AG04449 (cell line): ENCODE measurements around the gene B4GALNT3.
A peak's percentile ranks its signal among the peaks of the same experiment; 100 is the strongest.

Source experiments
- CTCF ChIA-PET: fragments of 350-600 bp; formaldehyde crosslinking; extraction: SDS; loops from one replicate; lab custom pipeline; 2021; ENCODE audit warnings: antibody characterized with exemption; lab: Yijun Ruan, JAX
- POLR2A ChIA-PET: fragments of 400-600, 350-600 bp; formaldehyde crosslinking; extraction: SDS; loops from one replicate; lab custom pipeline; 2020; ENCODE audit warnings: antibody characterized with exemption, inconsistent platforms; lab: Yijun Ruan, JAX
- DNase-seq: peaks from one replicate; pipeline ENCODE4 v3.0.0-alpha.2; 2010; ENCODE audit warnings: low read depth, low spot score
- H3K4me3 ChIP-seq: 2 replicates; pipeline ENCODE4 v1.5.1; 2011; ENCODE audit warnings: low read depth, mild to moderate bottlenecking, control low read depth, low read length
- CTCF ChIP-seq: IDR thresholded peaks from one replicate; pipeline ENCODE4 v1.5.1; 2011; ENCODE audit warnings: mild to moderate bottlenecking, moderate library complexity, low read length, control low read depth, inconsistent platforms; ENCODE audit not compliant: insufficient read depth; ENCODE audit errors: missing control alignments

The B4GALNT3 gene

DNA sequence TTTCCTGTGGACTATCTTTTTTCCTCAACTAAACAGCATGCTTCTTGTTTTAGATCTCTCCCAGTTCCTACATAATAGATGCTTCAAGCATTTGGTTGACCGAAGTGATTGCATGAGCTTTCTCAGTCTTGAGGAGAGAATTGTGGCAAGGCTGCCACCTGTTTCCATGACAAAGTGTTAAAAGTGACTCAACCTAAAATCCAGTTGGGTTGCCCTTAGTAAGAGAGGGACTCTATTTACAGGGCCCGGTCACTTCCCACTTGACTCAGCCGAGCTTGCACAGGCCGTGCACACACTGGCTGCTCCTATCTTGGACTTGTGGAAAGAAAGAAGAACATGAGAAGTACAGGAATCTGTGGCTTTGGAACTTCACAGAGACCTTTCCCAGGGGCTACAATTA, 2.1 kb upstream of the B4GALNT3 start:
- POLR2A ChIA-PET: no interaction called here
- no peak for TF ChIP-seq CTCF

GRCh38 chr12:459050-459429, 699 bp upstream of the B4GALNT3 start:
- no peak for TF ChIP-seq CTCF
- ChIA-PET CTCF (interaction anchor here (12.0 to 13.0 kb wide), 3 partner anchors 19 to 89 kb away, joined by 157 to 236 read pairs (median 217); no protein-coding TSS in a partner anchor), POLR2A (no interaction called here)

More for the DNA sequence above, 2.1 kb upstream of the B4GALNT3 start:
- no peak overlapping the region for H3K4me3 ChIP-seq
- DNase-seq: no peak
- CTCF ChIA-PET: interaction anchor here (1.6 to 13.0 kb wide), 4 partner anchors 9 to 90 kb away, joined by 5 to 236 read pairs (median 187); no protein-coding TSS in a partner anchor

DNA sequence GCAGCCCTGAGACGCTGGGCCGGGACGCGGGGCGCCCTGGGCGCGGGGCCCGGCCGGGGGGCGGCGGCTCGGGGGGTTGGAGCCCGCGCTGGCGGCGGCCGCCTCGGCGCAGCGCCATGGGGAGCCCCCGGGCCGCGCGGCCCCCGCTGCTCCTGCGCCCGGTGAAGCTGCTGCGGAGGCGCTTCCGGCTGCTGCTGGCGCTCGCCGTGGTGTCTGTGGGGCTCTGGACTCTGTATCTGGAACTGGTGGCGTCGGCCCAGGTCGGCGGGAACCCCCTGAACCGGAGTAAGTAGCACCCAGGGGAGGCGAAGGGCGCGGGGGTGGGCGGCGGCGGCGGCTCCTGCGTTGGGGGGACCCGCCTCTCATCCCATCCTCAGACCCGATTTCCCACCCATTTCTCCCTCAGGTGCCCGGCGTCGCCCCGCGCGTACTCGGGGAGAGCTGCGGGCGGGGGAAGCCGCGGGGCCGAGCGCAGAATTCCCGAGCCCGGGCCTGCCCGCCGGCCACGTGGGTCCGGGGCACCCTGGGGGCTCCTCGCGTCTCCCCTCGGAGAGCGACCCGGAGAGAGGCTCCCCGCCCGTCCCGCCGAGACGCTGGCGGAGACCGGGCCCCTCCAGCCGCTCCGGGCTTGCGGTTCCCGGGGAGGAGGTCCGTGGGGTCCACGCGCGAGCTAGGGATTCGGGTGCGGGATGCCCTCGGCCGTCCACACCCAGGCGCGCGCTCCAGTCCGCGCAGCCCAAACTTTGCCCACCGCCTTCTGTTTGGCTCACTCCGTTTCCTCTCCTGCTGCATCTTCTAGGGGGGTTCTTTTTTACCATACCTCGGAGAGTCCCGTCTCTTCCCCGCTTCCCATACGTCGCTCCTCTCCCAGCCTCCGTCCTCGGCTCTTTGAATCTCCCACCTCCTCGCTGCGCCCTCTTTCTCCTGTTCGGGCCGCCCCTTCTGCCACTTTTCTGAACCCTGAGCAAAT, 807 bp downstream of the B4GALNT3 start:
- DNase-seq: no peak
- POLR2A ChIA-PET: no interaction called here
- CTCF ChIA-PET: interaction anchor here (1.0 to 12.0 kb wide), 3 partner anchors 7 to 87 kb away, joined by 5 to 157 read pairs (median 44); no protein-coding TSS in a partner anchor
- no peak for TF ChIP-seq CTCF
- peak overlapping the region; percentile 43 for H3K4me3 ChIP-seq

More at GRCh38 chr12:459050-459429, 699 bp upstream of the B4GALNT3 start:
- H3K4me3 ChIP-seq: no peak overlapping the region; the same call in 1 of the 2 replicates
- no peak for DNase-seq

- TF ChIP-seq CTCF: no peak
- no peak overlapping the region for H3K4me3 ChIP-seq
- POLR2A ChIA-PET: no interaction called here
- CTCF ChIA-PET: interaction anchor here (1.1 to 4.7 kb wide), 4 partner anchors 8 to 86 kb away, joined by 3 to 44 read pairs (median 18); no protein-coding TSS in a partner anchor
- no peak for DNase-seq
Observed at GRCh38 chr12:461425-461824, 1.7 kb downstream of the B4GALNT3 start.

DNA sequence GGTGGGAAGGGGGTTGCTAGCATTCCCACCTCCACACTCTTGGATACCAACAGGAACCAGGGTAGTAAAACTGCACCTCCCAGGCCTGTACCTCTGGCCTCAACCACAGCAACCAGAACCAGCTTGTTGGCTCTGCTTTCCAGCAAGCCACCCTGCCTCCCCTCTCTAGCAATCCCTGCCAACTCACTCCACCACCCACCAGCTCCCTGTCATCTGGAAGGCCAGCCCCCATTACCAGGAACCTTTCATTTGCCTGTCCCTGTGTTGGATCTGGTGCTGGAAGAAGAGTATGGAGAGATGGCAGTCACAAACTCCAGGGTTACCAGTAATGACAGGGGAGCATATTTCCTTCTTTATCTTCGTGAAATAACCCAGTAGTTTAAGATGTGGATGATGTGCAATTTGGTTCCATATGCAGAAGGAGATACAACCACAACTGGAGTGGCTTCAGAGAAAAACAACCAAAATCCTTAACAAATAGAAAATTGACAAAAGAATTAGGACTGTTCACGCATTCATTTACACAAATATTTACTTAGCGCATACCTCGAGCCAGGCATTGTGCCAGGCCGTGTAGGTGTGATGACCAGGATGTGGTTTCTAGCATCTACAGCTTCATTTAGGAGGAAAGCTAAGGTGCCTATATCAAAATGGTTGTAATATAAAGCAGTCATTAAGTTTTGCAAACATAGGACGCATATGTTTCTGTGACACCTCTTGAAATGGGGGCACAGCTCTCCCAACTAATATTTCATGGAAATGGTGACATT, 3.4 kb downstream of the B4GALNT3 start:
- no peak for TF ChIP-seq CTCF
- ChIA-PET POLR2A (no interaction called here), CTCF (interaction anchor here (1.1 to 4.7 kb wide), 5 partner anchors 9 to 84 kb away, joined by 3 to 44 read pairs (median 10); no protein-coding TSS in a partner anchor)
- no peak overlapping the region for H3K4me3 ChIP-seq
- DNase-seq: no peak
